Measurements from ENCODE around the gene CHRNB1. TPM values are rescaled to one million over a fixed set of nuclear protein-coding genes. Genes with fewer than 3 reads are reported as not detected.
A peak's percentile ranks its signal among the peaks of the same experiment; 100 is the strongest.

CHRNB1 gene, protein sequence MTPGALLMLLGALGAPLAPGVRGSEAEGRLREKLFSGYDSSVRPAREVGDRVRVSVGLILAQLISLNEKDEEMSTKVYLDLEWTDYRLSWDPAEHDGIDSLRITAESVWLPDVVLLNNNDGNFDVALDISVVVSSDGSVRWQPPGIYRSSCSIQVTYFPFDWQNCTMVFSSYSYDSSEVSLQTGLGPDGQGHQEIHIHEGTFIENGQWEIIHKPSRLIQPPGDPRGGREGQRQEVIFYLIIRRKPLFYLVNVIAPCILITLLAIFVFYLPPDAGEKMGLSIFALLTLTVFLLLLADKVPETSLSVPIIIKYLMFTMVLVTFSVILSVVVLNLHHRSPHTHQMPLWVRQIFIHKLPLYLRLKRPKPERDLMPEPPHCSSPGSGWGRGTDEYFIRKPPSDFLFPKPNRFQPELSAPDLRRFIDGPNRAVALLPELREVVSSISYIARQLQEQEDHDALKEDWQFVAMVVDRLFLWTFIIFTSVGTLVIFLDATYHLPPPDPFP
- 3.3 and 7.8 TPM in 2 replicates for total RNA-seq (2022)
- Bru-seq, nascent RNA = percentile 37 among the genes with signal in this experiment
- BruChase-seq, experiment 1, labeled RNA remaining after a 6-hour chase = percentile 45 among the genes with signal in this experiment
- BruChase-seq, experiment 2, labeled RNA remaining after a 2-hour chase = percentile 39 among the genes with signal in this experiment
- long read RNA-seq, transcript CHRNB1-201 (11 exons, 2,557 nt) = major isoform, 7 of 13 reads
- long read RNA-seq, partial matches to known transcripts = 1 of 13 reads
- long read RNA-seq, other reads (novel, unspliced or antisense) = 3 of 13 reads

DNA sequence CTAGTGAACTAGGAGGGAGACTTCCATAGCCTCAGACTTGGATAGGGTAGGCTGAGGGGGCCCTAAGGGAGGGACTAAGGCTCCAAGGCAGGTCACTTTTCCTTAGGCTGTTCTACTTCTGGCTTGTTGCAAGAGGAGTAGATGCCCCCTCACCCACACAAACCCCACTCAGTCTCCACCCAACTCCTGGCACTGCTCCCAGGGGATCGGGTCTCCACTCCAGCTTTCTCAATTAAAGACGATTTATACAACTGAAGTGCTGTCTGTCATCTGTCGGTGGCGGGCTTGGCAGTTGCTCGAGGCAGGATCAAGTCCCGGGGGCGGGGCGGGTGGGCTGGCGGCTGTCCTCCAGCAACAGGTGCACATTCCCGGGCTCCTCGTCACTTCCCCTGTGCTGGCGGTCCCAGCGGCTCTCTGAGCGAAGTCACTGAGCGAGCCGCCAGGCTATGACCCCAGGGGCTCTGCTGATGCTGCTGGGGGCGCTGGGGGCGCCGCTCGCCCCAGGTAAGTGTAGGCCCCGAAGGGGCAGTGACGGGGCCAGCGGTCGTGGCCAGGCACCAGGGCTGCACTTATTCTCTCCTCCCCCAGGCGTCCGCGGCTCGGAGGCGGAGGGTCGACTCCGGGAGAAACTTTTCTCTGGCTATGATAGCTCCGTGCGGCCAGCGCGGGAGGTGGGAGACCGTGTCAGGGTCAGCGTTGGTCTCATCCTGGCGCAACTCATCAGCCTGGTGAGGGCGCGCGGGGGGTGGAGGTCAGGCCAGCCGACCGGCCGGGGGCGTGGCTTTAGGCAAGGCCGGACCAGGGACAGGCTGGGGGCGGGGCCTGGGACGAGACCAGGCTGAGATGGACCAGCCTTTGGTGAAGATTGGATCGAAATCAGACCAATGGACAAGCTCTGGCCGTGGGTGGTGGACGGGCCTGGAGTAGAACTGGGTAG, at the start of gene CHRNB1:
CHRNB1 (plus strand) TSS at position 380 of the 937 bp plus-strand sequence; CDS start at position 447, 67 bp downstream.
- peaks cover 11% of the 10 kb centered on the region for H3K4me1 Mint-ChIP-seq (ENCODE audit: insufficient read depth, unreplicated experiment)
- intact Hi-C loops (cut with micrococcal nuclease) = loop anchor here (1.0 kb wide), 1 partner anchor 39 kb away; the partner anchor contains the start of gene POLR2A
- H3K36me3 Mint-ChIP-seq (ENCODE audit: insufficient read depth, unreplicated experiment) = peaks cover 4% of the 10 kb centered on the region
- ChIA-PET CTCF (interaction anchor here (0.5 to 2.8 kb wide), 8 partner anchors 8 to 1873 kb away, joined by 3 to 16 read pairs (median 4); no protein-coding TSS in a partner anchor), POLR2A (interaction anchor here (0.9 to 5.7 kb wide), 15 partner anchors 7 to 242 kb away, joined by 3 to 58 read pairs (median 7); partner anchors contain the start of genes MPDU1, POLR2A, TMEM102 and TMEM256)
- H3K4me3 Mint-ChIP-seq (ENCODE audit: unreplicated experiment) = peak within 1 kb of the TSS; percentile 31
- no peak for TF ChIP-seq CTCF (IDR thresholded peaks at IDR 0.05; ENCODE audit: unreplicated experiment)
- BruUV-seq (replicated peaks) = no TSS peak
- H3K27ac Mint-ChIP-seq (ENCODE audit: low read depth, unreplicated experiment) = peak within 1 kb of the TSS; percentile 90
- H3K27me3 Mint-ChIP-seq (ENCODE audit: insufficient read depth, unreplicated experiment) = no peaks in the 10 kb centered on the region
- H3K9me3 Mint-ChIP-seq (ENCODE audit: unreplicated experiment) = no peaks in the 10 kb centered on the region
- no peak for DNase-seq (ENCODE audit: unreplicated experiment)

DNA sequence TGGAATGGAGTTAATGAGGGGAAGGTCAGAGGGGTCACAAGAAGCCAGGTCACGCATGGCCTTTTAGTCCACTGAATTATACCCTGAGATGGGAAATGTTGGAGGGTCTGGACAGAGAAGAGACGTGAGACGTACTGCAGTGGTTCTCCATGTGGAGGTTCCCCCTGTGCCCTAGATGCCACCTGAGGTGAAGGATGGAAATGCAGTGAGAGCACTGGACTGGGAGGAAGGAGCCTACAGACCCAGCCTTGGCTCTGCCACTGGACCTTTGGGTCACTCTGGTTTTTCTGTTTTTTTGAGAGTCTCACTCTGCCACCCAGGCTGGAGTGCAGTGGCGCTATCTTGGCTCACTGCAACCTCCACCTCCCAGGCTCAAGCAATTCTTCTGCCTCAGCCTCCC, 48.7 kb upstream of the CHRNB1 start:
- Mint-ChIP-seq H3K27me3 (ENCODE audit: insufficient read depth, unreplicated experiment) (no peaks in the 10 kb centered on the region), H3K9me3 (ENCODE audit: unreplicated experiment) (no peaks in the 10 kb centered on the region), H3K4me3 (ENCODE audit: unreplicated experiment) (no peak overlapping the region), H3K4me1 (ENCODE audit: insufficient read depth, unreplicated experiment) (peaks cover 6% of the 10 kb centered on the region), H3K36me3 (ENCODE audit: insufficient read depth, unreplicated experiment) (peaks cover 7% of the 10 kb centered on the region), H3K27ac (ENCODE audit: low read depth, unreplicated experiment) (peak overlapping the region; percentile 21)
- TF ChIP-seq CTCF (IDR thresholded peaks at IDR 0.05; ENCODE audit: unreplicated experiment) = no peak
- intact Hi-C loops (cut with micrococcal nuclease) = no loop called here
- POLR2A ChIA-PET = interaction anchor here (1.0 kb wide), 1 partner anchor 40 kb away, joined by 3 read pairs; no protein-coding TSS in a partner anchor
- no peak for DNase-seq (ENCODE audit: unreplicated experiment)
- no TSS peak for BruUV-seq (replicated peaks)
- CTCF ChIA-PET = interaction anchor here (1.6 kb wide), 1 partner anchor 8 kb away, joined by 3 read pairs; the partner anchor contains the start of gene TMEM256

- CTCF ChIA-PET = interaction anchor here (2.2 kb wide), 1 partner anchor 43 kb away, joined by 12 read pairs; the partner anchor contains the start of gene TMEM95
- peaks cover 7% of the 10 kb centered on the region for H3K36me3 Mint-ChIP-seq (ENCODE audit: insufficient read depth, unreplicated experiment)
- H3K4me1 Mint-ChIP-seq (ENCODE audit: insufficient read depth, unreplicated experiment) = peaks cover 11% of the 10 kb centered on the region
- H3K27ac Mint-ChIP-seq (ENCODE audit: low read depth, unreplicated experiment) = no peak overlapping the region
- BruUV-seq (replicated peaks) = no TSS peak
- no peaks in the 10 kb centered on the region for H3K9me3 Mint-ChIP-seq (ENCODE audit: unreplicated experiment)
- no peak overlapping the region for H3K4me3 Mint-ChIP-seq (ENCODE audit: unreplicated experiment)
- intact Hi-C loops (cut with micrococcal nuclease) = no loop called here
- no peaks in the 10 kb centered on the region for H3K27me3 Mint-ChIP-seq (ENCODE audit: insufficient read depth, unreplicated experiment)
- POLR2A ChIA-PET = interaction anchor here (0.9 to 1.2 kb wide), 3 partner anchors 16 to 162 kb away, joined by 3 read pairs; no protein-coding TSS in a partner anchor
- no peak for DNase-seq (ENCODE audit: unreplicated experiment)
- TF ChIP-seq CTCF (IDR thresholded peaks at IDR 0.05; ENCODE audit: unreplicated experiment) = no peak
These were observed 46.2 kb upstream of the CHRNB1 start for GRCh38 chr17:7398612-7399011.

All from MCF 10A (cell line).